ENCODE data around the gene BBS12. TPM values are rescaled to one million over a fixed set of nuclear protein-coding genes. Genes with fewer than 3 reads are reported as not detected.
A peak's percentile ranks its signal among the peaks of the same experiment; 100 is the strongest.

BBS12 gene
- total RNA-seq, 2 donors from 2014 or later = 2.3 TPM; not detected in 1

- H3K4me1 ChIP-seq = no peaks in the 10 kb centered on the region
- no peaks in the 10 kb centered on the region for H3K9me3 ChIP-seq
- DNase-seq (no peak), ATAC-seq (no peak)
- H3K27me3 ChIP-seq = no peaks in the 10 kb centered on the region
- H3K4me3 ChIP-seq = no peak overlapping the region
- 52 to 57% methylated on average over 4 of the region's 4 CpGs for WGBS, 2 donors
- no peak for TF ChIP-seq POLR2A (IDR thresholded peaks at IDR 0.05)
- no peak for TF ChIP-seq CTCF (IDR thresholded peaks at IDR 0.05)
- no peaks in the 10 kb centered on the region for H3K36me3 ChIP-seq (replicated peaks in 1 of 2; ENCODE audit: insufficient read depth in 1 of 2, low read depth in 2 of 2)
- intact Hi-C loops (cut with DNase I) = no loop called here
- H3K27ac ChIP-seq = no peak overlapping the region
Measured at GRCh38 chr4:122691988-122692387, 40.5 kb upstream of the BBS12 start.

- ATAC-seq (no peak), DNase-seq (no peak)
- WGBS, 2 donors = 36 to 37% methylated on average over 3 of the region's 3 CpGs
- TF ChIP-seq POLR2A (IDR thresholded peaks at IDR 0.05) = no peak
- no peak for TF ChIP-seq CTCF (IDR thresholded peaks at IDR 0.05)
- Histone ChIP-seq H3K36me3 (replicated peaks in 1 of 2; ENCODE audit: insufficient read depth in 1 of 2, low read depth in 2 of 2) (no peaks in the 10 kb centered on the region), H3K9me3 (no peaks in the 10 kb centered on the region), H3K4me1 (no peaks in the 10 kb centered on the region), H3K27ac (no peak overlapping the region), H3K4me3 (no peak overlapping the region), H3K27me3 (no peaks in the 10 kb centered on the region)
- intact Hi-C loops (cut with DNase I) = no loop called here
Measured at GRCh38 chr4:122692641-122693520, 39.6 kb upstream of the BBS12 start.

- no peak overlapping the region for H3K4me3 ChIP-seq
Measured at GRCh38 chr4:122695226-122695625, 37.3 kb upstream of the BBS12 start.

GRCh38 chr4:122700178-122700725 is 32.3 kb upstream of the BBS12 start:
- TF ChIP-seq POLR2A (IDR thresholded peaks at IDR 0.05) (peak in 1 of 3 donors; percentile 16), CTCF (IDR thresholded peaks at IDR 0.05) (no peak)
- Histone ChIP-seq H3K27me3 (no peaks in the 10 kb centered on the region), H3K27ac (no peak overlapping the region), H3K4me3 (no peak overlapping the region), H3K4me1 (peaks cover 12% of the 10 kb centered on the region), H3K36me3 (replicated peaks in 1 of 2; ENCODE audit: insufficient read depth in 1 of 2, low read depth in 2 of 2) (no peaks in the 10 kb centered on the region), H3K9me3 (no peaks in the 10 kb centered on the region)
- peak; percentile 83 for ATAC-seq
- DNase-seq = peak; percentile 36 to 67 (median 52)
- intact Hi-C loops (cut with DNase I) = no loop called here
- 49 to 52% methylated on average over 7 to 8 of the region's 8 CpGs for WGBS, 2 donors

More at GRCh38 chr4:122695226-122695625, 37.3 kb upstream of the BBS12 start:
- H3K36me3 ChIP-seq (replicated peaks in 1 of 2; ENCODE audit: insufficient read depth in 1 of 2, low read depth in 2 of 2) = no peaks in the 10 kb centered on the region
- ATAC-seq (no peak), DNase-seq (no peak)
- 40 to 44% methylated on average over 2 of the region's 2 CpGs for WGBS, 2 donors
- no peaks in the 10 kb centered on the region for H3K9me3 ChIP-seq
- H3K27me3 ChIP-seq = no peaks in the 10 kb centered on the region
- peaks cover 5% of the 10 kb centered on the region for H3K4me1 ChIP-seq
- intact Hi-C loops (cut with DNase I) = no loop called here
- TF ChIP-seq POLR2A (IDR thresholded peaks at IDR 0.05) = no peak
- TF ChIP-seq CTCF (IDR thresholded peaks at IDR 0.05) = no peak
- no peak overlapping the region for H3K27ac ChIP-seq
